Small intestine (tissue), 7 donors: ENCODE measurements around the gene GADD45A. TPM values are rescaled to one million over a fixed set of nuclear protein-coding genes. Genes with fewer than 3 reads are reported as not detected.

ENCODE experiments used
- DNase-seq, 2 donors: peaks; one replicate each; pipeline versions ENCODE4 v3.0.0 to v3.0.0-alpha.2; 2013
- FAIRE-seq: peaks from 2 replicates; lab custom pipeline; 2012; peaks lifted over from hg19 to GRCh38; lab: Jason Lieb, UNC
- H3K27ac ChIP-seq, 3 donors: one replicate each; pipeline ENCODE4 v1.5.1; 2013; ENCODE audit warnings: low read length in 2 of 3, mild to moderate bottlenecking in 2 of 3, control low read depth in 1 of 3, inconsistent platforms in 1 of 3, low read depth in 1 of 3, moderate library complexity in 1 of 3
- H3K27me3 ChIP-seq, 3 donors: one replicate each; pipeline ENCODE4 v1.6.1; 2013; ENCODE audit warnings: low read length in 3 of 3, inconsistent platforms in 1 of 3; ENCODE audit not compliant: control insufficient read depth in 3 of 3, insufficient read depth in 3 of 3
- H3K36me3 ChIP-seq, 3 donors: one replicate each; pipeline ENCODE4 v1.6.1; 2013; ENCODE audit warnings: low read length in 3 of 3, inconsistent platforms in 1 of 3, low read depth in 1 of 3, mild to moderate bottlenecking in 1 of 3, moderate library complexity in 1 of 3; ENCODE audit not compliant: control insufficient read depth in 3 of 3, insufficient read depth in 2 of 3
- H3K4me1 ChIP-seq, 3 donors: one replicate each; pipeline ENCODE4 v1.6.1; 2013; ENCODE audit warnings: low read length in 2 of 3, inconsistent platforms in 1 of 3, low read depth in 1 of 3, mild to moderate bottlenecking in 1 of 3, moderate library complexity in 1 of 3; ENCODE audit not compliant: control insufficient read depth in 3 of 3, insufficient read depth in 2 of 3
- H3K4me3 ChIP-seq, 3 donors: one replicate each; pipeline ENCODE4 v1.5.1; 2013; ENCODE audit warnings: low read length in 3 of 3, control low read depth in 1 of 3, inconsistent platforms in 1 of 3, low read depth in 1 of 3, mild to moderate bottlenecking in 1 of 3, moderate library complexity in 1 of 3
- H3K9me3 ChIP-seq, 2 donors: one replicate each; pipeline ENCODE4 v1.6.1; 2013; ENCODE audit warnings: low read depth in 1 of 2, low read length in 1 of 2; ENCODE audit not compliant: control insufficient read depth in 2 of 2, insufficient read depth in 1 of 2
- WGBS, 3 donors: extraction: QIAGEN DNeasy Blood & Tissue Kit; methylation state at CpG; one replicate each; pipeline ENCODE4 v1.1.7; 2013; 5-methylcytosine and 5-hydroxymethylcytosine counted together
- polyA plus RNA-seq, 4 donors: library from polyadenylated mRNA; stranded (reverse) in 3 of 4; unstranded in 1 of 4; fragments of 200-250 nt in 3 of 4; fragments of 120-200 nt in 1 of 4; gene quantifications; one replicate each; pipeline versions ENCODE4 v1.2.1 to v1.2.3, GENCODE V29; 2013
- donor health status: healthy with polysubstance abuse.
- donor health status: control.
- donor health status: control.
- donor health status: Bipolar disorder and iron deficiency.
- donor health status: healthy.

The GADD45A gene
- polyA plus RNA-seq, 4 donors: 31.2 to 76.3 (median 50.9) TPM

GRCh38 chr1:67687198-67687545 lies 2.2 kb downstream of the GADD45A start:
- no peak for FAIRE-seq
- H3K27me3 ChIP-seq: no peaks in the 10 kb centered on the region
- H3K27ac ChIP-seq: peak overlapping the region; percentile 71 to 97 (median 76)
- 18 to 50% (median 39%) methylated on average over 3 of the region's 3 CpGs for WGBS, 3 donors
- peak overlapping the region in 2 of 3 donors; percentile 94 to 99 for H3K4me3 ChIP-seq
- no peaks in the 10 kb centered on the region for H3K9me3 ChIP-seq
- peak in 1 of 2 donors; percentile 17 for DNase-seq
- peaks cover 2 to 38% (median 9%) of the 10 kb centered on the region in 3 donors for H3K4me1 ChIP-seq
- peaks cover 3 to 5% (median 5%) of the 10 kb centered on the region in 3 donors for H3K36me3 ChIP-seq

GRCh38 chr1:67687649-67688048 lies 2.6 kb downstream of the GADD45A start:
- Histone ChIP-seq H3K4me3 (peak overlapping the region in 1 of 3 donors; percentile 18), H3K36me3 (peaks cover 3 to 5% (median 5%) of the 10 kb centered on the region in 3 donors), H3K9me3 (no peaks in the 10 kb centered on the region), H3K27me3 (no peaks in the 10 kb centered on the region), H3K27ac (peak overlapping the region in 1 of 3 donors; percentile 97), H3K4me1 (peaks cover 2 to 38% (median 9%) of the 10 kb centered on the region in 3 donors)
- WGBS, 3 donors: 58 to 77% (median 59%) methylated on average over 4 of the region's 4 CpGs
- DNase-seq: no peak
- no peak for FAIRE-seq

- Histone ChIP-seq H3K4me3 (no peak overlapping the region), H3K4me1 (peaks cover 0 to 29% (median 9%) of the 10 kb centered on the region in 3 donors), H3K27me3 (no peaks in the 10 kb centered on the region), H3K9me3 (no peaks in the 10 kb centered on the region), H3K36me3 (peaks cover 3 to 5% (median 5%) of the 10 kb centered on the region in 3 donors), H3K27ac (peak overlapping the region in 1 of 3 donors; percentile 97)
- FAIRE-seq (no peak), DNase-seq (peak in 1 of 2 donors; percentile 54)
- WGBS, 3 donors: 56 to 67% (median 61%) methylated on average over 3 of the region's 3 CpGs
Observed at GRCh38 chr1:67688526-67689219, 3.7 kb downstream of the GADD45A start.

GRCh38 chr1:67689267-67690017 lies 4.4 kb downstream of the GADD45A start:
- peaks cover 3 to 5% (median 5%) of the 10 kb centered on the region in 3 donors for H3K36me3 ChIP-seq
- no peaks in the 10 kb centered on the region for H3K27me3 ChIP-seq
- no peaks in the 10 kb centered on the region for H3K9me3 ChIP-seq
- WGBS, 3 donors: 55 to 72% (median 57%) methylated on average over 3 of the region's 3 CpGs
- peak in 1 of 2 donors; percentile 12 for DNase-seq
- FAIRE-seq: no peak
- H3K4me1 ChIP-seq: peaks cover 0 to 23% (median 4%) of the 10 kb centered on the region in 3 donors
- peak overlapping the region in 1 of 3 donors; percentile 97 for H3K27ac ChIP-seq
- H3K4me3 ChIP-seq: no peak overlapping the region

DNA sequence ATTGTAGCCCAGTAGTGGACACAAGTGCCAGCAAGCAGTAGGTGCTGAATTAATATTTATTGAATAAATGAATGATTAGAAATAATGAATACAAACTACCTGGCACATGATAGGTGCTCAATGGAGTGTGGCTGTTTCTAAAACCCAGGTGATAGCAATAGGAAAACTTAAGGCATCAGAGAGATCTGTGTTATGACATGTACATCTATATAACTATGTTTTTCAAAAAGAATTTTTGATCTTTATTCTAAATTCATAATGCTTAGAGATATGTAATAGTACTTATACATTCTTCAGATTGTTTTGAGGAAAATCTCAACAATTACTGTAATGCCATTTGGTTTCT lies 5.0 kb downstream of the GADD45A start:
- FAIRE-seq: no peak
- Histone ChIP-seq H3K9me3 (no peaks in the 10 kb centered on the region), H3K27ac (no peak overlapping the region), H3K4me3 (no peak overlapping the region), H3K36me3 (peaks cover 3 to 5% (median 5%) of the 10 kb centered on the region in 3 donors), H3K4me1 (peaks cover 0 to 22% (median 3%) of the 10 kb centered on the region in 3 donors), H3K27me3 (no peaks in the 10 kb centered on the region)
- no peak for DNase-seq

DNA sequence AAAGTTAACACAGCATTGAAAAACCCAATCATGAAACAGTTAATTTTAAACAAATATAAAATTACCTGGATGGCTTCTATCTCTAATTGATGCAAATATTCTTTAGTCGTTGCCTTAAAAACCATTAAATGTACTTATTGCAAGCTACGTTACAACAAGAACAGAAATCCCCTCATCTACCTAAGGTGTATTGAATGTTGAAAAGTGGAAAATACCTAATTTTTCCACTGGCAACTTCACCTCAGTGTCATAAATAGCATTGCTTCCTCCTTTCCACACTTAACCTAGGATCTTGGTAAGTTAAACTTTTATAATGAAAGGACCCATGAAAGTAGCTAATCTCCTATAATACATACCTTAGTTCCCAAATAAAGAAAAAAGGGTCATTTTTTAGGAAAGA lies 5.4 kb downstream of the GADD45A start:
- Histone ChIP-seq H3K4me3 (no peak overlapping the region), H3K4me1 (peaks cover 0 to 22% (median 3%) of the 10 kb centered on the region in 3 donors), H3K27ac (no peak overlapping the region), H3K9me3 (no peaks in the 10 kb centered on the region), H3K27me3 (no peaks in the 10 kb centered on the region), H3K36me3 (peaks cover 3 to 5% (median 5%) of the 10 kb centered on the region in 3 donors)
- WGBS, 3 donors: 81 to 93% (median 90%) methylated on average over 2 of the region's 2 CpGs
- no peak for DNase-seq
- FAIRE-seq: no peak

GRCh38 chr1:67691712-67692111 lies 6.7 kb downstream of the GADD45A start:
- no peak for DNase-seq
- H3K27ac ChIP-seq: no peak overlapping the region
- H3K36me3 ChIP-seq: peaks cover 3 to 5% (median 5%) of the 10 kb centered on the region in 3 donors
- peaks cover 0 to 22% (median 3%) of the 10 kb centered on the region in 3 donors for H3K4me1 ChIP-seq
- no peaks in the 10 kb centered on the region for H3K27me3 ChIP-seq
- FAIRE-seq: no peak
- no peak overlapping the region for H3K4me3 ChIP-seq
- H3K9me3 ChIP-seq: no peaks in the 10 kb centered on the region

DNA sequence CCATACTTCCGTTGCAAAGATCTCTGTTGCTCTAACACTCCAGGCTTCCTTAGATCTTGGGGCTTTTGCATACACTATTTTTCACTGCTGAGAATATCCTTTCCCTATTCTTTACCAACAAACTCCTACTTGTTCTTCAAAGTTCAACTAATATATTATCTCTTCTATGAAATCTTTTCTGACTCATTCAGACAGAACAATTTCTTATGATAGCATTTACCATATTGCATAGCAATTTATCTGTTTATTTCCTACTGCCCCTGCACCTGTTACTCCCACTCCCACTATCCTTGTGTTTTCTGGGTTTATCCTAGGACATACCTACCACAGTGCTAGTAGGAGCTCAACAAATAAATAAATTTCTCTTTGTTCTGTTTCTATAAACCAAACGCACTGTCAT lies 11.0 kb downstream of the GADD45A start:
- H3K4me3 ChIP-seq: no peak overlapping the region
- no peak overlapping the region for H3K27ac ChIP-seq
- H3K27me3 ChIP-seq: no peaks in the 10 kb centered on the region
- DNase-seq (no peak), FAIRE-seq (no peak)
- H3K9me3 ChIP-seq: no peaks in the 10 kb centered on the region
- H3K36me3 ChIP-seq: no peaks in the 10 kb centered on the region
- peaks cover 0 to under 1% (median 0%) of the 10 kb centered on the region in 3 donors for H3K4me1 ChIP-seq
- 87 to 99% (median 91%) methylated on average over 2 of the region's 2 CpGs for WGBS, 3 donors
